Effector memory CD4-positive, alpha-beta T cell (primary cell): Measurements from ENCODE around the gene RYK.

ENCODE experiments used
- DNase-seq, 3 donors: peaks; one replicate each; pipeline ENCODE4 v3.0.0-alpha.2; 2020
- H3K27ac ChIP-seq: 2 replicates; pipeline ENCODE4 v1.7.0; 2013; ENCODE audit warnings: mild to moderate bottlenecking, low read length, moderate library complexity; ENCODE audit not compliant: insufficient read depth, poor library complexity, severe bottlenecking
- H3K27me3 ChIP-seq: replicated peaks from 2 replicates; pipeline ENCODE4 v1.7.0; 2013; ENCODE audit warnings: mild to moderate bottlenecking, low read length; ENCODE audit not compliant: insufficient read depth, control insufficient read depth, poor library complexity, severe bottlenecking
- H3K36me3 ChIP-seq: 2 replicates; pipeline ENCODE4 v1.7.0; 2013; ENCODE audit warnings: mild to moderate bottlenecking, low read length, moderate library complexity; ENCODE audit not compliant: control insufficient read depth, insufficient read depth
- H3K4me1 ChIP-seq: 2 replicates; pipeline ENCODE4 v1.7.0; 2013; ENCODE audit warnings: low read length, mild to moderate bottlenecking; ENCODE audit not compliant: control insufficient read depth, insufficient read depth, poor library complexity, severe bottlenecking
- H3K4me3 ChIP-seq: 2 replicates; pipeline ENCODE4 v1.7.0; 2013; ENCODE audit warnings: low read length, low read depth, mild to moderate bottlenecking; ENCODE audit not compliant: insufficient read depth, poor library complexity, severe bottlenecking
- H3K9me3 ChIP-seq: 2 replicates; pipeline ENCODE4 v1.7.0; 2013; ENCODE audit warnings: mild to moderate bottlenecking, low read length, moderate library complexity; ENCODE audit not compliant: control insufficient read depth

The RYK gene

GRCh38 chr3:134143828-134144401 lies 106.7 kb downstream of the RYK start:
- Histone ChIP-seq H3K4me3 (no peak overlapping the region), H3K36me3 (no peaks in the 10 kb centered on the region), H3K27me3 (no peaks in the 10 kb centered on the region), H3K4me1 (no peaks in the 10 kb centered on the region), H3K9me3 (no peaks in the 10 kb centered on the region), H3K27ac (no peak overlapping the region)
- DNase-seq, result no peak

GRCh38 chr3:134136604-134137003 lies 114.1 kb downstream of the RYK start:
- DNase-seq, result no peak
- Histone ChIP-seq H3K27me3 (no peaks in the 10 kb centered on the region), H3K27ac (no peak overlapping the region), H3K4me1 (no peaks in the 10 kb centered on the region), H3K36me3 (no peaks in the 10 kb centered on the region), H3K4me3 (no peak overlapping the region), H3K9me3 (no peaks in the 10 kb centered on the region)

GRCh38 chr3:134134698-134135415 lies 115.8 kb downstream of the RYK start:
- Histone ChIP-seq H3K4me1 (no peaks in the 10 kb centered on the region), H3K27me3 (no peaks in the 10 kb centered on the region), H3K36me3 (no peaks in the 10 kb centered on the region), H3K9me3 (no peaks in the 10 kb centered on the region), H3K4me3 (no peak overlapping the region), H3K27ac (no peak overlapping the region)
- no peak for DNase-seq

GRCh38 chr3:134134240-134134639 lies 116.4 kb downstream of the RYK start:
- no peaks in the 10 kb centered on the region for H3K9me3 ChIP-seq
- no peak overlapping the region for H3K27ac ChIP-seq
- H3K36me3 ChIP-seq, result no peaks in the 10 kb centered on the region
- H3K27me3 ChIP-seq, result no peaks in the 10 kb centered on the region
- H3K4me3 ChIP-seq, result no peak overlapping the region
- no peaks in the 10 kb centered on the region for H3K4me1 ChIP-seq
- no peak for DNase-seq

- no peaks in the 10 kb centered on the region for H3K9me3 ChIP-seq
- no peaks in the 10 kb centered on the region for H3K4me1 ChIP-seq
- no peaks in the 10 kb centered on the region for H3K27me3 ChIP-seq
- DNase-seq, result no peak
- H3K27ac ChIP-seq, result no peak overlapping the region
- no peak overlapping the region for H3K4me3 ChIP-seq
- no peaks in the 10 kb centered on the region for H3K36me3 ChIP-seq
These were observed 117.7 kb downstream of the RYK start for GRCh38 chr3:134132961-134133360.

- DNase-seq, result no peak
- Histone ChIP-seq H3K9me3 (peaks cover 7% of the 10 kb centered on the region), H3K27me3 (no peaks in the 10 kb centered on the region), H3K4me1 (no peaks in the 10 kb centered on the region), H3K36me3 (no peaks in the 10 kb centered on the region), H3K27ac (no peak overlapping the region), H3K4me3 (no peak overlapping the region)
These were observed 124.5 kb downstream of the RYK start for GRCh38 chr3:134126153-134126552.

GRCh38 chr3:134114726-134115125 lies 135.9 kb downstream of the RYK start:
- DNase-seq, result no peak
- H3K27me3 ChIP-seq, result no peaks in the 10 kb centered on the region
- no peaks in the 10 kb centered on the region for H3K4me1 ChIP-seq
- H3K9me3 ChIP-seq, result peaks cover 2% of the 10 kb centered on the region
- no peak overlapping the region for H3K4me3 ChIP-seq
- H3K27ac ChIP-seq, result no peak overlapping the region
- H3K36me3 ChIP-seq, result no peaks in the 10 kb centered on the region

- no peak overlapping the region for H3K27ac ChIP-seq
- no peaks in the 10 kb centered on the region for H3K36me3 ChIP-seq
- H3K4me1 ChIP-seq, result no peaks in the 10 kb centered on the region
- H3K27me3 ChIP-seq, result no peaks in the 10 kb centered on the region
- H3K9me3 ChIP-seq, result no peaks in the 10 kb centered on the region
- DNase-seq, result no peak
- no peak overlapping the region for H3K4me3 ChIP-seq
These were observed 139.0 kb downstream of the RYK start for GRCh38 chr3:134111616-134112015.

GRCh38 chr3:134110963-134111362 lies 139.7 kb downstream of the RYK start:
- Histone ChIP-seq H3K4me3 (no peak overlapping the region), H3K36me3 (no peaks in the 10 kb centered on the region), H3K27me3 (no peaks in the 10 kb centered on the region), H3K9me3 (no peaks in the 10 kb centered on the region), H3K27ac (no peak overlapping the region), H3K4me1 (no peaks in the 10 kb centered on the region)
- DNase-seq, result no peak
